Neural progenitor cell (in vitro differentiated cells): ENCODE measurements around the gene ZDHHC11. TPM values are rescaled to one million over a fixed set of nuclear protein-coding genes. Genes with fewer than 3 reads are reported as not detected.
"Not testable (repeated sequence)": the region's sequence is repeated elsewhere in the genome, so short reads cannot be mapped to it uniquely, and the experiment has no call there.

Experiments
- DNase-seq: peaks from one replicate; pipeline ENCODE4 v3.0.0-alpha.2; 2016; ENCODE audit warnings: low spot score
- H2AFZ ChIP-seq: fragments of 200-600 bp; sonication (generic); replicated peaks from 2 replicates; pipeline ENCODE4 v1.6.1; 2016; ENCODE audit warnings: antibody characterized with exemption
- H3F3A ChIP-seq: fragments of 200-600 bp; sonication (generic); 2 replicates; pipeline ENCODE4 v1.6.1; 2016; ENCODE audit warnings: antibody characterized with exemption, low read depth
- H3K27ac ChIP-seq: fragments of 200-600 bp; sonication (generic); 2 replicates; pipeline ENCODE4 v1.5.1; 2016; ENCODE audit warnings: mild to moderate bottlenecking
- H3K27me3 ChIP-seq: fragments of 200-600 bp; sonication (generic); 2 replicates; pipeline ENCODE4 v1.6.1; 2016; ENCODE audit warnings: mild to moderate bottlenecking, moderate library complexity
- H3K36me3 ChIP-seq: fragments of 200-600 bp; sonication (generic); 2 replicates; pipeline ENCODE4 v1.5.1; 2016
- H3K4me1 ChIP-seq: fragments of 200-600 bp; sonication (generic); 2 replicates; pipeline ENCODE4 v1.6.1; 2016; ENCODE audit warnings: mixed run types
- H3K4me2 ChIP-seq: fragments of 200-600 bp; sonication (generic); 2 replicates; pipeline ENCODE4 v1.6.1; 2016
- H3K4me3 ChIP-seq: fragments of 200-600 bp; sonication (generic); 2 replicates; pipeline ENCODE4 v1.5.1; 2016
- H3K79me2 ChIP-seq: fragments of 200-600 bp; sonication (generic); 2 replicates; pipeline ENCODE4 v1.6.1; 2016; ENCODE audit warnings: low read depth
- H3K9ac ChIP-seq: fragments of 200-600 bp; sonication (generic); 2 replicates; pipeline ENCODE4 v1.6.1; 2016
- H3K9me3 ChIP-seq: fragments of 200-600 bp; sonication (generic); 2 replicates; pipeline ENCODE4 v1.5.1; 2016; ENCODE audit warnings: low read depth
- H4K20me1 ChIP-seq: fragments of 200-600 bp; sonication (generic); 2 replicates; pipeline ENCODE4 v1.6.1; 2016; ENCODE audit warnings: low read depth
- H3K27ac Mint-ChIP-seq: 3 replicates; pipeline ENCODE4 v1.8.0; 2021; ENCODE audit warnings: mixed read lengths
- H3K27me3 Mint-ChIP-seq: 2 replicates; pipeline ENCODE4 v1.8.0; 2022; ENCODE audit warnings: low read depth, mild to moderate bottlenecking, inconsistent platforms, moderate library complexity, mixed read lengths; ENCODE audit not compliant: insufficient read depth
- H3K36me3 Mint-ChIP-seq: 3 replicates; pipeline ENCODE4 v1.8.0; 2021; ENCODE audit warnings: mixed read lengths
- H3K4me1 Mint-ChIP-seq: 3 replicates; pipeline ENCODE4 v1.8.0; 2021; ENCODE audit warnings: mixed read lengths
- H3K4me3 Mint-ChIP-seq: 3 replicates; pipeline ENCODE4 v1.8.0; 2021; ENCODE audit warnings: mild to moderate bottlenecking, moderate library complexity, mixed read lengths
- H3K9me3 Mint-ChIP-seq: 3 replicates; pipeline ENCODE4 v1.8.0; 2020; ENCODE audit warnings: mixed read lengths
- EZH2 ChIP-seq: fragments of 200-600 bp; sonication (generic); IDR thresholded peaks from 2 replicates; pipeline ENCODE4 v1.6.1; 2017; ENCODE audit warnings: antibody characterized with exemption, mild to moderate bottlenecking, moderate library complexity
- EZH2phosphoT487 ChIP-seq: fragments of 200-600 bp; sonication (generic); IDR thresholded peaks from 2 replicates; pipeline ENCODE4 v1.6.1; 2017; ENCODE audit warnings: antibody characterized with exemption
- total RNA-seq: library from RNA; depleted of rRNA; stranded (reverse); fragments of >200 nt; gene quantifications from 2 replicates; pipeline ENCODE4 v1.2.3, GENCODE V29; 2015; ENCODE audit warnings: low replicate concordance

ZDHHC11 gene
- total RNA-seq, 1 donor from 2014 or later, result 0.92 TPM

GRCh38 chr5:787857-788233 is 62.9 kb downstream of the ZDHHC11 start:
- H3K4me1 ChIP-seq, DNase-seq, H3K4me3 ChIP-seq, H3K4me1 Mint-ChIP-seq, H3K79me2 ChIP-seq, H3K4me2 ChIP-seq, H3K9ac ChIP-seq, H4K20me1 ChIP-seq, H3K36me3 ChIP-seq, H3F3A ChIP-seq, H2AFZ ChIP-seq, H3K27me3 Mint-ChIP-seq, H3K27ac ChIP-seq, H3K4me3 Mint-ChIP-seq, H3K27ac Mint-ChIP-seq: not testable (repeated sequence)
- Histone ChIP-seq H3K27me3 (peaks cover 33% of the 10 kb centered on the region), H3K9me3 (peaks cover 18% of the 10 kb centered on the region)
- H3K9me3 Mint-ChIP-seq, result peaks cover 33% of the 10 kb centered on the region
- H3K36me3 Mint-ChIP-seq, result peaks cover 10% of the 10 kb centered on the region

- H3K9me3 ChIP-seq, result peaks cover 18% of the 10 kb centered on the region
- H2AFZ ChIP-seq, H3K27me3 Mint-ChIP-seq, H3K4me2 ChIP-seq, H3K4me1 ChIP-seq, H3F3A ChIP-seq, H3K27ac ChIP-seq, H3K4me3 ChIP-seq, H3K9ac ChIP-seq, H3K27ac Mint-ChIP-seq, DNase-seq, H4K20me1 ChIP-seq, H3K4me1 Mint-ChIP-seq, H3K79me2 ChIP-seq, H3K36me3 ChIP-seq, H3K4me3 Mint-ChIP-seq: not testable (repeated sequence)
- Mint-ChIP-seq H3K36me3 (peaks cover 10% of the 10 kb centered on the region), H3K9me3 (peaks cover 29% of the 10 kb centered on the region)
- H3K27me3 ChIP-seq, result peaks cover 34% of the 10 kb centered on the region
Measured at GRCh38 chr5:787224-787856, 63.4 kb downstream of the ZDHHC11 start.

- peak; percentile 26 for TF ChIP-seq EZH2phosphoT487
- Histone ChIP-seq H2AFZ (peak overlapping the region; percentile 98), H3K4me2 (peak overlapping the region; percentile 100), H3K4me3 (peak overlapping the region; percentile 91), H3K27me3 (peaks cover 34% of the 10 kb centered on the region)
- peaks cover 17% of the 10 kb centered on the region for H3K9me3 Mint-ChIP-seq
- H4K20me1 ChIP-seq, H3F3A ChIP-seq, H3K27ac ChIP-seq, H3K79me2 ChIP-seq, H3K9me3 ChIP-seq, H3K4me1 Mint-ChIP-seq, H3K36me3 ChIP-seq, H3K4me1 ChIP-seq, H3K27ac Mint-ChIP-seq, H3K9ac ChIP-seq, H3K27me3 Mint-ChIP-seq: not testable (repeated sequence)
- peak; percentile 51 for DNase-seq
- peak overlapping the region; percentile 85 for H3K4me3 Mint-ChIP-seq
- H3K36me3 Mint-ChIP-seq, result peaks cover 10% of the 10 kb centered on the region
Measured at GRCh38 chr5:785181-785705, 65.5 kb downstream of the ZDHHC11 start.

GRCh38 chr5:784428-785177 is 66.2 kb downstream of the ZDHHC11 start, which contains the start of gene ZDHHC11B:
Gene ZDHHC11B, minus strand, starts transcription at chr5:784729. Its CDS starts 17,810 bp downstream, at chr5:766919.
- Mint-ChIP-seq H3K4me3 (peak within 1 kb of the TSS; percentile 85), H3K9me3 (peaks cover 12% of the 10 kb centered on the region), H3K36me3 (peaks cover 10% of the 10 kb centered on the region)
- peak; percentile 94 for DNase-seq
- not testable (repeated sequence) for H3K27ac ChIP-seq, H3K27ac Mint-ChIP-seq, H3K4me1 Mint-ChIP-seq, H3K9me3 ChIP-seq, H3K36me3 ChIP-seq, H3F3A ChIP-seq, H3K27me3 Mint-ChIP-seq, H3K4me1 ChIP-seq, H3K79me2 ChIP-seq, H4K20me1 ChIP-seq, H3K9ac ChIP-seq
- Histone ChIP-seq H3K27me3 (peaks cover 34% of the 10 kb centered on the region), H2AFZ (peak within 1 kb of the TSS; percentile 98), H3K4me3 (peak within 1 kb of the TSS; percentile 91), H3K4me2 (peak within 1 kb of the TSS; percentile 100)
- peak; percentile 1 for TF ChIP-seq EZH2phosphoT487

GRCh38 chr5:783881-784427 is 66.8 kb downstream of the ZDHHC11 start:
- H3K27me3 Mint-ChIP-seq, H4K20me1 ChIP-seq, H3K79me2 ChIP-seq, H3K27ac ChIP-seq, H3K36me3 ChIP-seq, H3K27ac Mint-ChIP-seq, H3K36me3 Mint-ChIP-seq, H3K9ac ChIP-seq, H3K4me1 ChIP-seq, H3K9me3 Mint-ChIP-seq, H3F3A ChIP-seq, H3K4me1 Mint-ChIP-seq, H3K9me3 ChIP-seq: not testable (repeated sequence)
- peak overlapping the region; percentile 77 for H3K4me3 Mint-ChIP-seq
- H3K27me3 ChIP-seq, result peaks cover 34% of the 10 kb centered on the region
- H2AFZ ChIP-seq, result peak overlapping the region; percentile 98
- peak overlapping the region; percentile 100 for H3K4me2 ChIP-seq
- peak; percentile 68 for TF ChIP-seq EZH2
- TF ChIP-seq EZH2phosphoT487, result peak; percentile 8
- peak; percentile 38 for DNase-seq
- H3K4me3 ChIP-seq, result peak overlapping the region; percentile 91

- not testable (repeated sequence) for H3K27me3 Mint-ChIP-seq, H3K9ac ChIP-seq, H3K36me3 ChIP-seq, H3K4me1 ChIP-seq, H3K36me3 Mint-ChIP-seq, H3K4me1 Mint-ChIP-seq, H3K27ac Mint-ChIP-seq, H3F3A ChIP-seq, H3K9me3 Mint-ChIP-seq, H3K27ac ChIP-seq, DNase-seq, H2AFZ ChIP-seq, H3K79me2 ChIP-seq, H4K20me1 ChIP-seq, H3K9me3 ChIP-seq
- H3K27me3 ChIP-seq, result peaks cover 34% of the 10 kb centered on the region
- peak overlapping the region; percentile 60 for H3K4me2 ChIP-seq
- H3K4me3 Mint-ChIP-seq, result peak overlapping the region; percentile 77
- H3K4me3 ChIP-seq, result peak overlapping the region; percentile 25
Measured at GRCh38 chr5:783049-783802, 67.6 kb downstream of the ZDHHC11 start.

GRCh38 chr5:782356-782755 is 68.4 kb downstream of the ZDHHC11 start:
- DNase-seq, H3F3A ChIP-seq, H3K27ac Mint-ChIP-seq, H3K36me3 Mint-ChIP-seq, H3K4me1 Mint-ChIP-seq, H3K9me3 Mint-ChIP-seq, H4K20me1 ChIP-seq, H3K4me3 Mint-ChIP-seq, H3K79me2 ChIP-seq, H3K4me1 ChIP-seq, H2AFZ ChIP-seq, H3K27ac ChIP-seq, H3K27me3 Mint-ChIP-seq, H3K4me3 ChIP-seq, H3K4me2 ChIP-seq, H3K9me3 ChIP-seq, H3K36me3 ChIP-seq, H3K9ac ChIP-seq: not testable (repeated sequence)
- H3K27me3 ChIP-seq, result peaks cover 29% of the 10 kb centered on the region
